Smooth muscle cell (in vitro differentiated cells): ENCODE data around the gene CDKN1B. TPM values are rescaled to one million over a fixed set of nuclear protein-coding genes. Genes with fewer than 3 reads are reported as not detected.

Experiments used
- DNase-seq: peaks from one replicate; lab custom pipeline; 2025; ENCODE audit not compliant: unreplicated experiment; lab: John Stamatoyannopoulos, UW
- H2AFZ ChIP-seq: fragments of 200-600 bp; sonication (generic); 2 replicates; pipeline ENCODE4 v1.6.0; 2016; ENCODE audit warnings: antibody characterized with exemption, low read depth, mild to moderate bottlenecking
- H3F3A ChIP-seq: fragments of 200-600 bp; sonication (generic); 2 replicates; pipeline ENCODE4 v1.6.0; 2017; ENCODE audit warnings: antibody characterized with exemption, low read depth
- H3K27ac ChIP-seq: fragments of 200-600 bp; sonication (generic); 2 replicates; pipeline ENCODE4 v1.5.1; 2016; ENCODE audit warnings: low read depth, mild to moderate bottlenecking
- H3K27me3 ChIP-seq: fragments of 200-600 bp; sonication (generic); 2 replicates; pipeline ENCODE4 v1.6.1; 2016; ENCODE audit warnings: low read depth, mild to moderate bottlenecking
- H3K36me3 ChIP-seq: fragments of 200-600 bp; sonication (generic); 2 replicates; pipeline ENCODE4 v1.5.1; 2016; ENCODE audit warnings: low read depth
- H3K4me1 ChIP-seq: fragments of 200-600 bp; sonication (generic); 2 replicates; pipeline ENCODE4 v1.5.1; 2016; ENCODE audit warnings: low read depth
- H3K4me2 ChIP-seq: fragments of 200-600 bp; sonication (generic); 2 replicates; pipeline ENCODE4 v1.6.0; 2016; ENCODE audit warnings: mild to moderate bottlenecking
- H3K4me3 ChIP-seq: fragments of 200-600 bp; sonication (generic); 2 replicates; pipeline ENCODE4 v1.5.1; 2016; ENCODE audit warnings: mild to moderate bottlenecking
- H3K79me2 ChIP-seq: fragments of 200-600 bp; sonication (generic); 2 replicates; pipeline ENCODE4 v1.6.0; 2016; ENCODE audit warnings: low read depth, mild to moderate bottlenecking
- H3K9ac ChIP-seq: fragments of 200-600 bp; sonication (generic); 2 replicates; pipeline ENCODE4 v1.6.0; 2016; ENCODE audit warnings: low read depth
- H3K9me3 ChIP-seq: fragments of 200-600 bp; sonication (generic); replicated peaks from 2 replicates; pipeline ENCODE4 v1.5.1; 2016; ENCODE audit warnings: low read depth
- H4K20me1 ChIP-seq: fragments of 200-600 bp; sonication (generic); 2 replicates; pipeline ENCODE4 v1.6.0; 2016; ENCODE audit warnings: low read depth
- WGBS: methylation state at CpG from one replicate; pipeline ENCODE4 v1.1.7; 2016; ENCODE audit warnings: low lambda C conversion rate; 5-methylcytosine and 5-hydroxymethylcytosine counted together
- polyA plus RNA-seq: library from polyadenylated mRNA; unstranded; fragments of >200 nt; fragmentation: Nextera tagmentation; extraction: Ambion mirVana; gene quantifications from 2 replicates; pipeline ENCODE4 v1.2.1, GENCODE V29; 2016
- total RNA-seq: library from RNA; depleted of rRNA; stranded (reverse); fragments of >200 nt; gene quantifications from 2 replicates; pipeline ENCODE4 v1.2.3, GENCODE V29; 2014
- TF ChIP-seq, protein P1 (sequence below): fragments of 200-600 bp; sonication (generic); IDR thresholded peaks from 2 replicates; pipeline ENCODE4 v1.5.1; 2017; ENCODE audit warnings: borderline replicate concordance, mild to moderate bottlenecking, antibody characterized with exemption; ENCODE audit not compliant: insufficient read depth, poor library complexity, severe bottlenecking

The CDKN1B gene
- total and polyA plus RNA-seq, 2 experiments from 2014 or later = 3.0 to 17.4 TPM

DNA sequence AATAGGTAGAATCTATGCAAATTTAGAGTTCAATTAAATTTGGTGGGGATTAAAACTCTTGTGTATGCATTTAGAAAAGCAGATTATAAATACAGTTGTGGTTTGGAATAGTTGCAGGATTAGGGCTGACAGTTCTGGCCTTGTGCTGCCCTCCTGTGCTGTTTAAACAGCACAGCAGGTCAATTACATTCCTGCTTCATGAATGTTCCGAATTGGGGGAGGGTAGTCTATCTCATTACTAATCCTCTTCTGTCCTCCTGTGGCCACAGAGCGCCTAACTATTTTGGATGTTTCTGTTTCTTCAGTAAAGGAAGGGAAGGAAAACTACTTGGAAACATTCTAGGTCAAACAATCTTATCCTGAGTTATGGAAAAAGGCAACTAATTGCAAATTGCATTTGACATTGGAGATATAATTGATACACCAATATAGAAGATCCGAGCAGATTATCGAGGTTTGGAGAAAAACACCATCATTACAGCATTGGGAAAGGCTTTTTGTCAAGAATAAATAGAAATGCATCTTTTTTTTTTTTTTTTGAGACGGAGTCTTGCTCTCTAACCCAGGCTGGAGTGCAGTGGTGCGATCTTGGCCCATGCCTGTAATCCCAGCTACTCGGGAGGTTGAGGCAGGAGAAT, 12.5 kb upstream of the CDKN1B start:
- no peaks in the 10 kb centered on the region for H3K27me3 ChIP-seq
- H3F3A ChIP-seq = no peaks in the 10 kb centered on the region
- H3K27ac ChIP-seq = no peak overlapping the region
- H3K4me1 ChIP-seq = peaks cover 16% of the 10 kb centered on the region
- no peak for DNase-seq
- no peak overlapping the region for H3K4me3 ChIP-seq
- H3K79me2 ChIP-seq = no peaks in the 10 kb centered on the region
- no peak overlapping the region for H3K9ac ChIP-seq
- no peaks in the 10 kb centered on the region for H3K36me3 ChIP-seq
- no peaks in the 10 kb centered on the region for H4K20me1 ChIP-seq
- peak overlapping the region; percentile 37 for H3K4me2 ChIP-seq
- no peaks in the 10 kb centered on the region for H3K9me3 ChIP-seq
- H2AFZ ChIP-seq = no peak overlapping the region
- WGBS = 46% methylated on average over 7 of the region's 7 CpGs
- TF ChIP-seq, protein P1, sequence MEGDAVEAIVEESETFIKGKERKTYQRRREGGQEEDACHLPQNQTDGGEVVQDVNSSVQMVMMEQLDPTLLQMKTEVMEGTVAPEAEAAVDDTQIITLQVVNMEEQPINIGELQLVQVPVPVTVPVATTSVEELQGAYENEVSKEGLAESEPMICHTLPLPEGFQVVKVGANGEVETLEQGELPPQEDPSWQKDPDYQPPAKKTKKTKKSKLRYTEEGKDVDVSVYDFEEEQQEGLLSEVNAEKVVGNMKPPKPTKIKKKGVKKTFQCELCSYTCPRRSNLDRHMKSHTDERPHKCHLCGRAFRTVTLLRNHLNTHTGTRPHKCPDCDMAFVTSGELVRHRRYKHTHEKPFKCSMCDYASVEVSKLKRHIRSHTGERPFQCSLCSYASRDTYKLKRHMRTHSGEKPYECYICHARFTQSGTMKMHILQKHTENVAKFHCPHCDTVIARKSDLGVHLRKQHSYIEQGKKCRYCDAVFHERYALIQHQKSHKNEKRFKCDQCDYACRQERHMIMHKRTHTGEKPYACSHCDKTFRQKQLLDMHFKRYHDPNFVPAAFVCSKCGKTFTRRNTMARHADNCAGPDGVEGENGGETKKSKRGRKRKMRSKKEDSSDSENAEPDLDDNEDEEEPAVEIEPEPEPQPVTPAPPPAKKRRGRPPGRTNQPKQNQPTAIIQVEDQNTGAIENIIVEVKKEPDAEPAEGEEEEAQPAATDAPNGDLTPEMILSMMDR = peak; percentile 90

DNA sequence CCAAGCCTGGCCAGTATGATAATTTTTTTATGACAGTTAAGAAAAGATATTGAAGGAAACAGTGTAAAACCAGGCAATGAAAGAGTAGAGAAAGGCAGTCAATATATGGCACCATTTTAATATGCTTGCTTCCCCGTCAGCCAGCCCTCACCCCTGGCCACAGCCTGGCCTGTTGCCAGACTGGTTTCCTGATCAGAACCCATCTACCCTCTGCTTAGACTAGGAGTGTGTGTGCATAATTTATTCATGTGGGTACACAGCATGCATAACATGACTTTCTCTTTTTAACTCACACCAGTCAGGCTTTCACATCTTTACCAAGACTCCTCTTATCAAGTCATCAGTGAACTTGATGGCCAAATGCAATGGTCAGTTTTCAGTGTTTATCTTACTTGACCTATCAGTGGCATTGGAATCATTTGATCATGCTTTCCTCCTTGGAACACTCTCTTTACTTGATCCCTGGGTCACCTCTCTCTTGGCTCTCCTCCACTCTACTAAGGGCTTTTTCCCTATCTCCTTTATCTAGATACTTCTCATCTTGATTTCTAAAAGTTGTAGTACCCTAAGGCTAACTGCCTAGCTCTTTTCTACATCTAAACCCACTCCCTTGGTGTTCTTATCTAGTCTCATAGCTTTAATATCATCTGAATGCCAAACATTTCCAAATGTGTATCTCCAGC, 11.2 kb upstream of the CDKN1B start:
- H3K36me3 ChIP-seq = no peaks in the 10 kb centered on the region
- no peaks in the 10 kb centered on the region for H3K9me3 ChIP-seq
- no peak for DNase-seq
- no peak overlapping the region for H3K9ac ChIP-seq
- 81% methylated on average over 1 of the region's 1 CpG for WGBS
- no peak overlapping the region for H3K4me3 ChIP-seq
- H2AFZ ChIP-seq = no peak overlapping the region
- no peak overlapping the region for H3K27ac ChIP-seq
- no peak overlapping the region for H3K4me2 ChIP-seq
- TF ChIP-seq, protein P1 = no peak
- H3F3A ChIP-seq = no peaks in the 10 kb centered on the region
- H3K4me1 ChIP-seq = peaks cover 10% of the 10 kb centered on the region
- no peaks in the 10 kb centered on the region for H4K20me1 ChIP-seq
- H3K79me2 ChIP-seq = no peaks in the 10 kb centered on the region
- H3K27me3 ChIP-seq = no peaks in the 10 kb centered on the region

DNA sequence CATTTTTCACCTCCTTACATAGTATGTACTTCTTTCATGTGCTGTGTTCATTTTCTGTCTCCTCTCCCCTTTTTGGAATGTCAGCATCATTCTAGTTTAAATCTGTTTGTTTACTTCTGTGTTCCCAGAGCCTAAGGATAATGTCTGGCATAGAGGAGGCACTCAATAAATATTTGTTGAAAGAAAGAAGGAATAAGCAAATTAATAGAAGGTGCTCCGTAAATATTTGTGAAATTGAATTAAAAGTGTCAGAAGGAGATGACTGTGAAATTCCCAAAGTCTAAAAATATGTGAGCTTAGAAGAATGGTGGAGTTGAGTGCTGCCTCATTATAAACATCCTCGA, 3.3 kb upstream of the CDKN1B start:
- Histone ChIP-seq H3K4me2 (peak overlapping the region; percentile 81), H3K4me3 (peak overlapping the region; percentile 40), H3F3A (peaks cover 7% of the 10 kb centered on the region), H3K27me3 (no peaks in the 10 kb centered on the region), H2AFZ (peak overlapping the region; percentile 93), H3K36me3 (no peaks in the 10 kb centered on the region), H3K9me3 (no peaks in the 10 kb centered on the region), H4K20me1 (peaks cover 11% of the 10 kb centered on the region), H3K4me1 (peaks cover 29% of the 10 kb centered on the region), H3K9ac (no peak overlapping the region), H3K27ac (no peak overlapping the region), H3K79me2 (peaks cover 17% of the 10 kb centered on the region)
- DNase-seq = no peak
- TF ChIP-seq, protein P1 = no peak
- WGBS = 40% methylated on average over 2 of the region's 2 CpGs
